ENCODE measurements around the gene PDE10A.

DNA sequence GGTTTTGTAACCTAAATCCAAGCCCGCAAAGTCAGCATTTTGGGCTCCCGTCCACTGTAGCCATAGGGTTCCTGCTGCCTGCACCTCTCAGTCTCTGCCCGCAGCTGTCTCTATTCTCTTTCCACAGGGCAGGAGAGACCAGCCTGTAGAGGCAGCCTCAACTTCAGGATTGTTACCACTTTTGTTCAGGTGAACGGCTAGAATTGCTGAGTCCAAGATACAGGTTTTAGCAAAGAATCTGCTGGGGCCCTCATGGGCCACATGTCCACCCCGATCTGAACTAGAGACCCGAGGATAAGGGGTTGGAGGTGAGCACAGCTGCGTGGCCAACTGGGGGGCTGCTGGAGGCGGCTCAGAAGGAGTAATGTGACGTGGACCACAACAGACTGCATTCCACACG is 215.9 kb downstream of the PDE10A start:
- no peak for TF ChIP-seq POLR2AphosphoS5 (IDR thresholded peaks at IDR 0.05)
- TF ChIP-seq, protein P1, sequence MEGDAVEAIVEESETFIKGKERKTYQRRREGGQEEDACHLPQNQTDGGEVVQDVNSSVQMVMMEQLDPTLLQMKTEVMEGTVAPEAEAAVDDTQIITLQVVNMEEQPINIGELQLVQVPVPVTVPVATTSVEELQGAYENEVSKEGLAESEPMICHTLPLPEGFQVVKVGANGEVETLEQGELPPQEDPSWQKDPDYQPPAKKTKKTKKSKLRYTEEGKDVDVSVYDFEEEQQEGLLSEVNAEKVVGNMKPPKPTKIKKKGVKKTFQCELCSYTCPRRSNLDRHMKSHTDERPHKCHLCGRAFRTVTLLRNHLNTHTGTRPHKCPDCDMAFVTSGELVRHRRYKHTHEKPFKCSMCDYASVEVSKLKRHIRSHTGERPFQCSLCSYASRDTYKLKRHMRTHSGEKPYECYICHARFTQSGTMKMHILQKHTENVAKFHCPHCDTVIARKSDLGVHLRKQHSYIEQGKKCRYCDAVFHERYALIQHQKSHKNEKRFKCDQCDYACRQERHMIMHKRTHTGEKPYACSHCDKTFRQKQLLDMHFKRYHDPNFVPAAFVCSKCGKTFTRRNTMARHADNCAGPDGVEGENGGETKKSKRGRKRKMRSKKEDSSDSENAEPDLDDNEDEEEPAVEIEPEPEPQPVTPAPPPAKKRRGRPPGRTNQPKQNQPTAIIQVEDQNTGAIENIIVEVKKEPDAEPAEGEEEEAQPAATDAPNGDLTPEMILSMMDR (IDR thresholded peaks at IDR 0.05), result no peak

Measured in suprapubic skin (tissue), 3 donors.